HCT116 (cell line): ENCODE measurements around the gene RIMBP2.

Experiments
- ELF1 ChIP-seq: IDR thresholded peaks from 2 replicates; pipeline ENCODE4 v1.6.1; 2012; ENCODE audit warnings: low read depth, borderline replicate concordance
- EZH2 ChIP-seq: fragments of 200-600 bp; sonication (generic); IDR thresholded peaks from 2 replicates; pipeline ENCODE4 v1.6.1; 2017; ENCODE audit warnings: antibody characterized with exemption, mixed run types
- EZH2phosphoT487 ChIP-seq: fragments of 200-600 bp; IDR thresholded peaks from 2 replicates; pipeline ENCODE4 v1.6.1; 2018; ENCODE audit warnings: antibody characterized with exemption, borderline replicate concordance
- POLR2A ChIP-seq: IDR thresholded peaks from 2 replicates; pipeline ENCODE4 v1.7.0; 2011; ENCODE audit warnings: borderline replicate concordance; ENCODE audit not compliant: insufficient read depth, insufficient read length; ENCODE audit errors: extremely low read depth
- POLR2AphosphoS5 ChIP-seq: IDR thresholded peaks from 2 replicates; pipeline ENCODE4 v1.6.1; 2011; ENCODE audit warnings: mild to moderate bottlenecking, low read depth, low read length, moderate library complexity
- RAD21 ChIP-seq: IDR thresholded peaks from 2 replicates; pipeline ENCODE4 v1.6.1; 2012; ENCODE audit warnings: low read depth, mild to moderate bottlenecking
- ZNF274 ChIP-seq: fragments of 200-500 bp; sonication (Bioruptor generic); IDR thresholded peaks from 2 replicates; pipeline ENCODE4 v1.6.1; 2014; ENCODE audit warnings: mild to moderate bottlenecking, low read depth, low read length, inconsistent platforms
- TF ChIP-seq, protein P1 (sequence below), 3 experiments: fragments of 200-600 bp in 1 of 3; sonication (generic) in 1 of 3; IDR thresholded peaks in 2 of 3; conservative IDR thresholded peaks in 1 of 3; 2 replicates each; pipeline ENCODE4 v1.5.1; 2012 to 2017; ENCODE audit warnings: low read depth in 2 of 3, low read length in 2 of 3, antibody characterized with exemption in 1 of 3, borderline replicate concordance in 1 of 3, control low read depth in 1 of 3, mild to moderate bottlenecking in 1 of 3, mixed read lengths in 1 of 3, mixed run types in 1 of 3, moderate library complexity in 1 of 3; ENCODE audit not compliant: insufficient read depth in 1 of 3
- TF ChIP-seq, protein P2 (sequence below): IDR thresholded peaks from 2 replicates; pipeline ENCODE4 v1.6.1; 2012; ENCODE audit warnings: low read depth

DNA sequence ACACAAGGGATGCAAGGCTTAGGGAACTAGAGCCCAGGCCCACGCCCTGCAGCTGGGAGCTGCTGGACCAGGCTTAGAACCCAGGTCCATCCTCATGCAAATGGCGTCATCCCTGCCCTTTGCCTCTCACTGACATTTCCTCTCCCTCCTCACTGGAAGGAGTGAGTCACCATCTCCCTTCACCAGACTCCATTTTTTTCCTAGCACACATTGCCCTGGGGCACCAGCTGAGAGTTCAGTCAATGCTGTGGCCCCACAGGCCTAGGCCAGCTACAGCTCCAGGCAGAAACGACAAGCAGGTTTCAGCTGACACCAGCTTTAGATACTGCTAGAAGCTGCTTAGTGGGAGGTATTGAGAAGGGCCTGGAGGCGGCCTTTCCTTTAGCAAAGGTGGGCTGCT is 98.9 kb downstream of the RIMBP2 start:
- TF ChIP-seq EZH2phosphoT487 (no peak), EZH2 (no peak), POLR2AphosphoS5 (no peak), POLR2A (no peak), ZNF274 (no peak), ELF1 (no peak), RAD21 (no peak)
- TF ChIP-seq, protein P1, sequence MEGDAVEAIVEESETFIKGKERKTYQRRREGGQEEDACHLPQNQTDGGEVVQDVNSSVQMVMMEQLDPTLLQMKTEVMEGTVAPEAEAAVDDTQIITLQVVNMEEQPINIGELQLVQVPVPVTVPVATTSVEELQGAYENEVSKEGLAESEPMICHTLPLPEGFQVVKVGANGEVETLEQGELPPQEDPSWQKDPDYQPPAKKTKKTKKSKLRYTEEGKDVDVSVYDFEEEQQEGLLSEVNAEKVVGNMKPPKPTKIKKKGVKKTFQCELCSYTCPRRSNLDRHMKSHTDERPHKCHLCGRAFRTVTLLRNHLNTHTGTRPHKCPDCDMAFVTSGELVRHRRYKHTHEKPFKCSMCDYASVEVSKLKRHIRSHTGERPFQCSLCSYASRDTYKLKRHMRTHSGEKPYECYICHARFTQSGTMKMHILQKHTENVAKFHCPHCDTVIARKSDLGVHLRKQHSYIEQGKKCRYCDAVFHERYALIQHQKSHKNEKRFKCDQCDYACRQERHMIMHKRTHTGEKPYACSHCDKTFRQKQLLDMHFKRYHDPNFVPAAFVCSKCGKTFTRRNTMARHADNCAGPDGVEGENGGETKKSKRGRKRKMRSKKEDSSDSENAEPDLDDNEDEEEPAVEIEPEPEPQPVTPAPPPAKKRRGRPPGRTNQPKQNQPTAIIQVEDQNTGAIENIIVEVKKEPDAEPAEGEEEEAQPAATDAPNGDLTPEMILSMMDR (IDR thresholded peaks at IDR 0.05 in 2 of 3, conservative IDR thresholded peaks at IDR 0.05 in 1 of 3; ENCODE audit: borderline replicate concordance in 1 of 3, insufficient read depth in 1 of 3, low read depth in 2 of 3, low read length in 2 of 3), result no peak
- TF ChIP-seq, protein P2, sequence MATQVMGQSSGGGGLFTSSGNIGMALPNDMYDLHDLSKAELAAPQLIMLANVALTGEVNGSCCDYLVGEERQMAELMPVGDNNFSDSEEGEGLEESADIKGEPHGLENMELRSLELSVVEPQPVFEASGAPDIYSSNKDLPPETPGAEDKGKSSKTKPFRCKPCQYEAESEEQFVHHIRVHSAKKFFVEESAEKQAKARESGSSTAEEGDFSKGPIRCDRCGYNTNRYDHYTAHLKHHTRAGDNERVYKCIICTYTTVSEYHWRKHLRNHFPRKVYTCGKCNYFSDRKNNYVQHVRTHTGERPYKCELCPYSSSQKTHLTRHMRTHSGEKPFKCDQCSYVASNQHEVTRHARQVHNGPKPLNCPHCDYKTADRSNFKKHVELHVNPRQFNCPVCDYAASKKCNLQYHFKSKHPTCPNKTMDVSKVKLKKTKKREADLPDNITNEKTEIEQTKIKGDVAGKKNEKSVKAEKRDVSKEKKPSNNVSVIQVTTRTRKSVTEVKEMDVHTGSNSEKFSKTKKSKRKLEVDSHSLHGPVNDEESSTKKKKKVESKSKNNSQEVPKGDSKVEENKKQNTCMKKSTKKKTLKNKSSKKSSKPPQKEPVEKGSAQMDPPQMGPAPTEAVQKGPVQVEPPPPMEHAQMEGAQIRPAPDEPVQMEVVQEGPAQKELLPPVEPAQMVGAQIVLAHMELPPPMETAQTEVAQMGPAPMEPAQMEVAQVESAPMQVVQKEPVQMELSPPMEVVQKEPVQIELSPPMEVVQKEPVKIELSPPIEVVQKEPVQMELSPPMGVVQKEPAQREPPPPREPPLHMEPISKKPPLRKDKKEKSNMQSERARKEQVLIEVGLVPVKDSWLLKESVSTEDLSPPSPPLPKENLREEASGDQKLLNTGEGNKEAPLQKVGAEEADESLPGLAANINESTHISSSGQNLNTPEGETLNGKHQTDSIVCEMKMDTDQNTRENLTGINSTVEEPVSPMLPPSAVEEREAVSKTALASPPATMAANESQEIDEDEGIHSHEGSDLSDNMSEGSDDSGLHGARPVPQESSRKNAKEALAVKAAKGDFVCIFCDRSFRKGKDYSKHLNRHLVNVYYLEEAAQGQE, result no peak
